Bronchial epithelial cell (primary cell): ENCODE measurements around the gene ERBB4. TPM values are rescaled to one million over a fixed set of nuclear protein-coding genes. Genes with fewer than 3 reads are reported as not detected.

ENCODE experiments used
- DNase-seq: peaks from one replicate; pipeline ENCODE4 v3.0.0-alpha.2; 2010; ENCODE audit warnings: low read depth
- FAIRE-seq: peaks from 2 replicates; lab custom pipeline; 2011; peaks lifted over from hg19 to GRCh38; lab: Jason Lieb, UNC
- H3K27me3 ChIP-seq: 2 replicates; pipeline ENCODE4 v1.5.1; 2011; ENCODE audit warnings: low read length; ENCODE audit not compliant: control insufficient read depth, insufficient read depth
- H3K36me3 ChIP-seq: 2 replicates; pipeline ENCODE4 v1.5.1; 2011; ENCODE audit warnings: low read length; ENCODE audit not compliant: control insufficient read depth, insufficient read depth
- H3K4me3 ChIP-seq: 2 replicates; pipeline ENCODE4 v1.5.1; 2011; ENCODE audit warnings: mild to moderate bottlenecking, low read depth, low read length, control low read depth
- CTCF ChIP-seq: IDR thresholded peaks from 2 replicates; pipeline ENCODE4 v1.5.1; 2011; ENCODE audit warnings: mild to moderate bottlenecking, moderate library complexity, low read length, control low read depth, inconsistent platforms; ENCODE audit not compliant: insufficient read depth, severe bottlenecking
- total RNA-seq: library from RNA; depleted of rRNA; stranded (reverse); fragments of >200 nt; gene quantifications from 2 replicates; pipeline ENCODE4 v1.2.1, GENCODE V29; 2014

Gene ERBB4
- total RNA-seq, 1 donor from 2014 or later: under 0.01 TPM

GRCh38 chr2:211836409-211836808, 702.2 kb downstream of the ERBB4 start:
- FAIRE-seq (no peak), DNase-seq (peak; percentile 73)
- Histone ChIP-seq H3K27me3 (no peaks in the 10 kb centered on the region), H3K36me3 (no peaks in the 10 kb centered on the region), H3K4me3 (no peak overlapping the region)
- TF ChIP-seq CTCF: no peak

GRCh38 chr2:211835695-211836094, 702.9 kb downstream of the ERBB4 start:
- no peak for TF ChIP-seq CTCF
- Histone ChIP-seq H3K4me3 (no peak overlapping the region), H3K27me3 (no peaks in the 10 kb centered on the region), H3K36me3 (no peaks in the 10 kb centered on the region)
- FAIRE-seq (no peak), DNase-seq (no peak)

- TF ChIP-seq CTCF: no peak
- no peak for FAIRE-seq
- no peaks in the 10 kb centered on the region for H3K27me3 ChIP-seq
Measured at GRCh38 chr2:211833582-211834279, 704.9 kb downstream of the ERBB4 start.

GRCh38 chr2:211829725-211830124, 708.9 kb downstream of the ERBB4 start:
- H3K27me3 ChIP-seq: no peaks in the 10 kb centered on the region
- H3K4me3 ChIP-seq: no peak overlapping the region
- DNase-seq (no peak), FAIRE-seq (no peak)
- no peaks in the 10 kb centered on the region for H3K36me3 ChIP-seq
- no peak for TF ChIP-seq CTCF

More at GRCh38 chr2:211833582-211834279, 704.9 kb downstream of the ERBB4 start:
- no peaks in the 10 kb centered on the region for H3K36me3 ChIP-seq
- H3K4me3 ChIP-seq: no peak overlapping the region
- no peak for DNase-seq

GRCh38 chr2:211823886-211824479, 714.6 kb downstream of the ERBB4 start:
- no peak for TF ChIP-seq CTCF

More at GRCh38 chr2:211823886-211824479, 714.6 kb downstream of the ERBB4 start:
- FAIRE-seq (no peak), DNase-seq (no peak)
- Histone ChIP-seq H3K36me3 (no peaks in the 10 kb centered on the region), H3K4me3 (no peak overlapping the region), H3K27me3 (no peaks in the 10 kb centered on the region)
